Neutrophil (primary cell): ENCODE results near the gene GDAP1L1.

Experiments
- H3K27ac ChIP-seq: fragments of 200-600 bp; sonication (generic); 2 replicates; pipeline ENCODE4 v1.5.1; 2016; ENCODE audit warnings: mild to moderate bottlenecking, moderate library complexity
- H3K27me3 ChIP-seq: fragments of 200-600 bp; sonication (generic); 2 replicates; pipeline ENCODE4 v1.6.0; 2016; ENCODE audit warnings: mild to moderate bottlenecking
- H3K36me3 ChIP-seq: fragments of 200-600 bp; sonication (generic); 2 replicates; pipeline ENCODE4 v1.5.1; 2017
- H3K4me1 ChIP-seq, 2 experiments: fragments of 200-600 bp in 1 of 2; sonication (generic) in 1 of 2; 1 replicate in 1 of 2; 2 replicates in 1 of 2; pipeline versions ENCODE4 v1.5.1 to v1.6.1; 2013 to 2016; ENCODE audit warnings: low read depth in 1 of 2, low read length in 1 of 2, mild to moderate bottlenecking in 1 of 2, moderate library complexity in 1 of 2; ENCODE audit not compliant: control insufficient read depth in 1 of 2, insufficient read depth in 1 of 2
- H3K4me3 ChIP-seq, 2 experiments: fragments of 200-600 bp in 1 of 2; sonication (generic) in 1 of 2; 1 replicate in 1 of 2; 2 replicates in 1 of 2; pipeline ENCODE4 v1.5.1; 2013 to 2016; ENCODE audit warnings: low read depth in 1 of 2, low read length in 1 of 2, mild to moderate bottlenecking in 1 of 2, moderate library complexity in 1 of 2
- H3K9me3 ChIP-seq: fragments of 200-600 bp; sonication (generic); 2 replicates; pipeline ENCODE4 v1.5.1; 2016
- CTCF ChIP-seq: fragments of 200-600 bp; sonication (generic); IDR thresholded peaks from 2 replicates; pipeline ENCODE4 v1.5.1; 2016; ENCODE audit warnings: antibody characterized with exemption

GDAP1L1 gene

GRCh38 chr20:44208770-44209169, 38.3 kb upstream of the GDAP1L1 start:
- H3K36me3 ChIP-seq: peaks cover 31% of the 10 kb centered on the region
- H3K27me3 ChIP-seq: no peaks in the 10 kb centered on the region
- H3K4me3 ChIP-seq: peak overlapping the region; percentile 95
- H3K4me1 ChIP-seq: peaks cover 35 to 38% of the 10 kb centered on the region in 2 experiments
- TF ChIP-seq CTCF: no peak
- peak overlapping the region; percentile 32 for H3K27ac ChIP-seq
- no peaks in the 10 kb centered on the region for H3K9me3 ChIP-seq

GRCh38 chr20:44209686-44210405, 37.3 kb upstream of the GDAP1L1 start:
- peaks cover 35 to 38% of the 10 kb centered on the region in 2 experiments for H3K4me1 ChIP-seq
- H3K27me3 ChIP-seq: no peaks in the 10 kb centered on the region
- peak overlapping the region; percentile 99 for H3K27ac ChIP-seq
- H3K9me3 ChIP-seq: no peaks in the 10 kb centered on the region
- H3K36me3 ChIP-seq: peaks cover 20% of the 10 kb centered on the region
- TF ChIP-seq CTCF: no peak
- H3K4me3 ChIP-seq: peak overlapping the region; percentile 95

- Histone ChIP-seq H3K27ac (peak within 1 kb of the TSS; percentile 99), H3K4me1 (peaks cover 41 to 44% of the 10 kb centered on the region in 2 experiments), H3K4me3 (peak within 1 kb of the TSS; percentile 95), H3K27me3 (no peaks in the 10 kb centered on the region), H3K9me3 (no peaks in the 10 kb centered on the region), H3K36me3 (peaks cover 12% of the 10 kb centered on the region)
- TF ChIP-seq CTCF: peak; percentile 36
Measured at GRCh38 chr20:44210406-44211176, 36.5 kb upstream of the GDAP1L1 start, which contains the start of gene OSER1. Gene OSER1, minus strand, starts transcription at chr20:44210771. Its CDS starts 3,814 bp downstream, at chr20:44206957.

- peak overlapping the region; percentile 95 for H3K4me3 ChIP-seq
- H3K9me3 ChIP-seq: no peaks in the 10 kb centered on the region
- peaks cover 49% of the 10 kb centered on the region in 2 experiments for H3K4me1 ChIP-seq
- H3K27ac ChIP-seq: peak overlapping the region; percentile 99
- H3K27me3 ChIP-seq: no peaks in the 10 kb centered on the region
- H3K36me3 ChIP-seq: peaks cover 4% of the 10 kb centered on the region
- peak; percentile 4 for TF ChIP-seq CTCF
Measured at GRCh38 chr20:44211177-44212039, 35.7 kb upstream of the GDAP1L1 start.

- peaks cover 49 to 53% of the 10 kb centered on the region in 2 experiments for H3K4me1 ChIP-seq
Measured at GRCh38 chr20:44212792-44213191, 34.3 kb upstream of the GDAP1L1 start.

More at GRCh38 chr20:44212792-44213191, 34.3 kb upstream of the GDAP1L1 start:
- Histone ChIP-seq H3K27ac (no peak overlapping the region), H3K27me3 (peaks cover 4% of the 10 kb centered on the region), H3K36me3 (no peaks in the 10 kb centered on the region), H3K9me3 (no peaks in the 10 kb centered on the region), H3K4me3 (no peak overlapping the region)
- no peak for TF ChIP-seq CTCF
